HCT116 (cell line): Measurements from ENCODE around the gene SVEP1. TPM values are rescaled to one million over a fixed set of nuclear protein-coding genes. Genes with fewer than 3 reads are reported as not detected.
"Not testable (repeated sequence)": the region's sequence is repeated elsewhere in the genome, so short reads cannot be mapped to it uniquely, and the experiment has no call there.

Source experiments
- ATAC-seq: fragments of 200-7000 bp; cut with Tn5 transposase; 2 replicates; pipeline ENCODE4 v1.9.1; 2020; ENCODE audit warnings: mild to moderate bottlenecking, moderate library complexity
- BruUV-seq: library from RNA; stranded (reverse); fragments of 400-500 nt; replicated peaks from 2 replicates; lab custom pipeline; 2021; lab: Mats Ljungman, UMichigan
- CTCF ChIA-PET: fragments of 300-600 bp; sonication (Branson Sonifier 250); formaldehyde crosslinking; loops from one replicate; lab custom pipeline; 2021; ENCODE audit warnings: antibody characterized with exemption; lab: Charles Lee
- POLR2A ChIA-PET: fragments of 300-600, 350-600 bp; sonication (Branson Sonifier 250); formaldehyde crosslinking; loops from one replicate; lab custom pipeline; 2021; ENCODE audit warnings: antibody characterized with exemption; lab: Charles Lee
- RAD21 ChIA-PET, 2 experiments: fragments of 300-600 bp; sonication (Branson Sonifier 250); formaldehyde crosslinking; loops; one replicate each; lab custom pipeline; 2023; ENCODE audit warnings: low total read pairs in 2 of 2; ENCODE audit not compliant: uncharacterized antibody in 2 of 2, unreplicated experiment in 2 of 2, low non-redundant PET in 1 of 2; lab: Charles Lee
- DNase-seq: peaks from one replicate; pipeline ENCODE4 v3.0.0-alpha.2; 2010; ENCODE audit warnings: low read depth, low spot score
- H2AFZ ChIP-seq: fragments of 200-600 bp; shearing (Covaris generic), sonication (generic); 2 replicates; pipeline ENCODE4 v1.6.1; 2017; ENCODE audit warnings: low read depth, mixed run types, mixed read lengths, antibody characterized with exemption, low read length; ENCODE audit not compliant: poor library complexity, severe bottlenecking
- H3K27ac ChIP-seq: 2 replicates; pipeline ENCODE4 v1.5.1; 2012; ENCODE audit warnings: low read depth, low read length
- H3K27me3 ChIP-seq: fragments of 200-600 bp; sonication (generic); 2 replicates; pipeline ENCODE4 v1.6.1; 2016; ENCODE audit warnings: mixed run types, low read length, mixed read lengths; ENCODE audit not compliant: insufficient read depth
- H3K36me3 ChIP-seq, 2 experiments: fragments of 200-500 bp in 1 of 2; fragments of 200-600 bp in 1 of 2; sonication (Bioruptor generic) in 1 of 2; sonication (generic) in 1 of 2; 2 replicates each; pipeline versions ENCODE4 v1.5.1 to v1.6.1; 2014 to 2016; ENCODE audit warnings: low read length in 2 of 2, inconsistent platforms in 1 of 2, mixed read lengths in 1 of 2, mixed run types in 1 of 2; ENCODE audit not compliant: insufficient read depth in 2 of 2, control insufficient read depth in 1 of 2
- H3K4me1 ChIP-seq, 2 experiments: fragments of 200-600 bp in 1 of 2; sonication (generic) in 1 of 2; 2 replicates each; pipeline versions ENCODE4 v1.5.1 to v1.6.1; 2012 to 2017; ENCODE audit warnings: low read length in 2 of 2, inconsistent platforms in 1 of 2, mild to moderate bottlenecking in 1 of 2, mixed read lengths in 1 of 2, mixed run types in 1 of 2, moderate library complexity in 1 of 2; ENCODE audit not compliant: insufficient read depth in 2 of 2, control insufficient read depth in 1 of 2
- H3K4me2 ChIP-seq: fragments of 200-600 bp; sonication (generic); 2 replicates; pipeline ENCODE4 v1.6.1; 2017; ENCODE audit warnings: mixed run types, low read length, mixed read lengths
- H3K4me3 ChIP-seq, 2 experiments: fragments of 200-600 bp in 1 of 2; sonication (generic) in 1 of 2; replicated peaks in 1 of 2; 2 replicates each; pipeline ENCODE4 v1.5.1; 2011 to 2016; ENCODE audit warnings: low read length in 2 of 2, control low read depth in 1 of 2, low read depth in 1 of 2, mild to moderate bottlenecking in 1 of 2, mixed read lengths in 1 of 2, mixed run types in 1 of 2
- H3K79me2 ChIP-seq: fragments of 200-600 bp; sonication (generic); 2 replicates; pipeline ENCODE4 v1.6.1; 2017; ENCODE audit warnings: mild to moderate bottlenecking, mixed run types, low read length, moderate library complexity, mixed read lengths; ENCODE audit not compliant: insufficient read depth
- H3K9ac ChIP-seq: fragments of 200-600 bp; sonication (generic); 2 replicates; pipeline ENCODE4 v1.6.1; 2016; ENCODE audit warnings: low read length, mixed read lengths
- H3K9me2 ChIP-seq: fragments of 200-600 bp; sonication (generic), shearing (Covaris generic); 2 replicates; pipeline ENCODE4 v1.6.1; 2017; ENCODE audit warnings: mixed run types, mild to moderate bottlenecking, moderate library complexity; ENCODE audit not compliant: insufficient read depth
- H3K9me3 ChIP-seq, 2 experiments: fragments of 200-500 bp in 1 of 2; fragments of 200-600 bp in 1 of 2; sonication (Bioruptor generic) in 1 of 2; sonication (generic) in 1 of 2; 2 replicates each; pipeline ENCODE4 v1.6.1; 2014 to 2017; ENCODE audit warnings: low read length in 2 of 2, mixed read lengths in 2 of 2, inconsistent platforms in 1 of 2, low read depth in 1 of 2, mild to moderate bottlenecking in 1 of 2, mixed run types in 1 of 2, moderate library complexity in 1 of 2; ENCODE audit not compliant: control insufficient read depth in 1 of 2, insufficient read depth in 1 of 2
- H4K20me1 ChIP-seq: fragments of 200-600 bp; sonication (generic), shearing (Covaris generic); 2 replicates; pipeline ENCODE4 v1.6.1; 2017; ENCODE audit warnings: mixed run types, mild to moderate bottlenecking, moderate library complexity; ENCODE audit not compliant: insufficient read depth
- CBX3 ChIP-seq: IDR thresholded peaks from 2 replicates; pipeline ENCODE4 v1.6.1; 2012; ENCODE audit warnings: low read depth
- CEBPB ChIP-seq: IDR thresholded peaks from 2 replicates; pipeline ENCODE4 v1.6.1; 2012; ENCODE audit warnings: low read depth
- FOSL1 ChIP-seq: IDR thresholded peaks from 2 replicates; pipeline ENCODE4 v1.6.1; 2012; ENCODE audit warnings: low read depth
- JUND ChIP-seq: IDR thresholded peaks from 2 replicates; pipeline ENCODE4 v1.6.1; 2012
- POLR2A ChIP-seq: IDR thresholded peaks from 2 replicates; pipeline ENCODE4 v1.7.0; 2011; ENCODE audit warnings: borderline replicate concordance; ENCODE audit not compliant: insufficient read depth, insufficient read length; ENCODE audit errors: extremely low read depth
- REST ChIP-seq: IDR thresholded peaks from 2 replicates; pipeline ENCODE4 v1.6.1; 2012; ENCODE audit warnings: low read depth
- SIN3A ChIP-seq: IDR thresholded peaks from 2 replicates; pipeline ENCODE4 v1.6.1; 2012; ENCODE audit warnings: low read depth
- SRF ChIP-seq: IDR thresholded peaks from 2 replicates; pipeline ENCODE4 v1.6.1; 2012; ENCODE audit warnings: low read depth
- ZFX ChIP-seq: fragments of 450-650 bp; IDR thresholded peaks from 2 replicates; pipeline ENCODE4 v1.6.1; 2017
- intact Hi-C: fragments of 100-400 bp; cut with micrococcal nuclease; formaldehyde crosslinking; loops from 2 replicates; pipeline ENCODE4 v1.10.0; 2022
- total RNA-seq: library from RNA; stranded (reverse); gene quantifications from one replicate; pipeline ENCODE4 v1.2.1, GENCODE V29; 2021; ENCODE audit not compliant: unreplicated experiment

Gene SVEP1
- total RNA-seq, 1 experiment from 2014 or later = 0.15 TPM

GRCh38 chr9:110615498-110615897, 36.0 kb upstream of the SVEP1 start (continued):
- TF ChIP-seq REST = no peak
- no peak for TF ChIP-seq SRF
- no peak for TF ChIP-seq CEBPB
- no peak for TF ChIP-seq CBX3
- TF ChIP-seq FOSL1 = no peak
- no peak for TF ChIP-seq SIN3A
- no peak for TF ChIP-seq JUND
- no peak for TF ChIP-seq POLR2A
- TF ChIP-seq ZFX = no peak

DNA sequence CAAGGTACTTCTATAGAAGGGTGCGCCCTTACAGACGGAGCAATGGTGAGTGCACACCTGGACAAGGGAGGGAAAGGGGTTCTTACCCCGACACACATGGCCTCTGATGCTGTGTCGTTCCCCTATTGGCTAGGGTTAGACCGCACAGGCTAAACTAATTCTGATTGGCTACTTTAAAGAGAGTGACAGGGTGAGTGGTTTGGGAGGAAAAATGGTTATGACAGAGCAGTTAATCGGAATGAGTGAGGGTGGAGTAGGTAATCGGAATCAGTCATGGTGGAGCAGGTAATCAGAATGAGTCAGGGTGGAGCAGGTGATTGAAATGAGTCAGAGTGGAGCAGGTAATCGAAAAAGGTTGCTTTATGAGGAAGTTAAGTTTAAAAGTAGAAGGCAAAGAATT, 35.0 kb upstream of the SVEP1 start:
- H3K4me1 ChIP-seq, H4K20me1 ChIP-seq, RAD21 ChIA-PET, H3K9me2 ChIP-seq, H3K9me3 ChIP-seq, H3K79me2 ChIP-seq, H3K27ac ChIP-seq, H3K9ac ChIP-seq, H3K27me3 ChIP-seq, CTCF ChIA-PET, DNase-seq, ATAC-seq, H3K4me2 ChIP-seq, intact Hi-C loops, H3K4me3 ChIP-seq, H3K36me3 ChIP-seq, POLR2A ChIA-PET, BruUV-seq, H2AFZ ChIP-seq: not testable (repeated sequence)
